OCI-M2 (cell line): ENCODE results near the gene SULT1C4.

ENCODE experiments used
- DNase-seq: peaks from one replicate; lab custom pipeline; 2025; ENCODE audit not compliant: unreplicated experiment; lab: John Stamatoyannopoulos, UW

SULT1C4 gene

DNA sequence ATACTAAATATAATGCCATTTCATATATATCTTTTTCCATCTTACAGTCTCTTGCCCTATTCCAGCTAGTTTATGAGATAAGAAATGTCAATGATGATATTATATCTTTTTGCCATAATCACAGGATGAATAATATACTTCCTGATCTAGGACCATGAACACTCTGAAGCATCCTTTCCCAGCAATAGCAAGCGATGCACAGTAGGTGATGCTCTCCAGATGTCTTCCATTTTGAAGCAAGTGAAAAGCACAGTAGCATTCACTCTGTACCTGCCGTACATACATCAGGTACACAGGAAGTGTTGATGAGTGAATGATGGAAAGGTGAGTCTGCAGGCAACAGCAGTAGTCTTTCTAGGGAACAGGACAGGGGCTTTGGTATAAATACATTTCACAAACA, 8.6 kb upstream of the SULT1C4 start:
- DNase-seq: no peak

DNA sequence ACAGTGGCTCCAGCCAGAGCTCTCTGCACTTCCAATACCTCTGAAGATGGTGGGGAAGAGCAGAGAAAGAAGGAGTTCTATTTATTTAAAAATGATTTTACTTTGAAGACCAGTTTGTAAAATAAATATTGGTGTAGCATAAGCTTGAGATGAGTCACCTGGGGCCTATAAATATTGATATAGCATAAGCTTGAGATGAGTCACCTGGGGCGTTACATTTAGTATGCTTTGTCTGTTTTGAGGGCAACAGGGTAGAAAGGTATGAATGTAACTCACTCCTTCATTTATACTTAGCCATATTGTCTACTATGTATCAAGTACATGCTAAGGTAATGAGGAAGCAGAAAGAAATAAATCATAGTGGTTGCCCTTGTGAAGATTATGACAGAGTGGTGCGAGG, 7.7 kb upstream of the SULT1C4 start:
- no peak for DNase-seq

DNA sequence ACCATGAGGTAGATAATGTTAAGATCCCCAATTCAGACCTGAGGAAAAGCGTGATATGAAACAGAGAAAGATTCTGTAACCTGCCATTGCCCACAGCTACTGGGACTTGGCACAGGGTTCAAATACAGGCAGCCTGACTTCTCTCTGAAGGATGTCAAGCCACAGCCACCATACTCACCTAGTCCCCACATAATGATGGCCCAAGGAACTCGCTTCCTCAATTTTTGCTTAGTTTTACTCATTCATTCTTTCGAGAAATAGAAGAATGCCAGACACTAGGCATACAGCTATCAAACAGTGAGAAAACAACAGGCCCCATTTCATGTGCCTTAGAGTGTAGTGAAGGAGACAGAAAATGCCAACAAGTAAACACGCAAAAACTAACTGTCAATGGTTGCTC, 980 bp upstream of the SULT1C4 start:
- no peak for DNase-seq

DNA sequence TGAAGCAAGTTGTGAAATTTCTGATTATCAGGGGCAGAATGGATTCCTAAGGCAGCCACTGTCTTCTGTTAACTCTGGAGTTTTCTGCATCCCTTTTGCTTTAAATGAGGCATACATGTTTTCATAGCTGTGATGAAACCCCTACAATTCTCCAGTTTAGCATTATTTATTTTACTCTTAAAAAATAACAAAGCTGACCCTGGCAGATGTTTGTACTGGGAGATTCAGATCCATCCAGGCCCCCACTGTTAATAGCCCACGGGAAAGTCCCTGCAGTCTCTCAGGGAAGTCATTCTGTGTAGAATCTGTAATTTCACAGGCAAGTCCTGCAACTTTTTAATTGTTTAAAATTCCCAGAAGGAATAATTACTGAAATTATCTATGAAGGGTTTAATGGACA, 353 bp upstream of the SULT1C4 start:
- DNase-seq: no peak

DNA sequence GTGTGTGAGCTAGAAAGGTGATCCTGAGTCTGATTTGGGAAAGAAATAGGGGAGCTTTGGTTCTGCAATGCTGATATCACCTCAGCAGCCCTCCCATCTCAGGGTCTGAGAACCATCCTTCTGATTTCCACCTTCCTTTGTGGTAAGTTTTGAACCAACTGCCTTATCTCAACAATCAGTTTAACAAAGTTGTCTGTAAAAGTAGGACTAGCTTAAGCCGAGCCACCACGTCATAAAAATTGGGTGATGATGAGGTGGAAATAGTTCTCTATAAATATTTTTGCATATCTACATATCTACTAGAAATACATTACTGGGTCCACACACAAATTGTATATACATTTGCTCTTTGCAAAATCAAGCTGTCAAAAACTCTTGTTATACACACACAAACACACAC, 1.1 kb downstream of the SULT1C4 start:
- DNase-seq: no peak

DNA sequence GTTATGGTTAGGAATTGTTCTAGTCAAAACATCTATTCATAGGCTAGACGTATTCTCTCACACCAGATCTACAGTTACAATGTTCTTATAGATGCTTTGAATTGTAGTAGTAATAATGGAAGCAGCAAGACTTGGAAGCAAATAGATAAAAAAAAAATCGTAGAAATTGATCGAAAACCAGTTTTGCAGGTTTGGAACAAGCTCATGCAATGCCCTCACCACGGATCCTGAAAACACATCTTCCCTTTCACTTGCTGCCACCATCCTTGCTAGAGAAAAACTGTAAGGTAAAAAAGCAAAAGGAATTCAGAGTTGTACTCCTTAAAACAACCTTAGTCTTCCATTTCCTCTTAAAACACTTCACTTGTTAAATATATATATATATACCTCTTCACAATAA, 4.4 kb downstream of the SULT1C4 start:
- DNase-seq: no peak

DNA sequence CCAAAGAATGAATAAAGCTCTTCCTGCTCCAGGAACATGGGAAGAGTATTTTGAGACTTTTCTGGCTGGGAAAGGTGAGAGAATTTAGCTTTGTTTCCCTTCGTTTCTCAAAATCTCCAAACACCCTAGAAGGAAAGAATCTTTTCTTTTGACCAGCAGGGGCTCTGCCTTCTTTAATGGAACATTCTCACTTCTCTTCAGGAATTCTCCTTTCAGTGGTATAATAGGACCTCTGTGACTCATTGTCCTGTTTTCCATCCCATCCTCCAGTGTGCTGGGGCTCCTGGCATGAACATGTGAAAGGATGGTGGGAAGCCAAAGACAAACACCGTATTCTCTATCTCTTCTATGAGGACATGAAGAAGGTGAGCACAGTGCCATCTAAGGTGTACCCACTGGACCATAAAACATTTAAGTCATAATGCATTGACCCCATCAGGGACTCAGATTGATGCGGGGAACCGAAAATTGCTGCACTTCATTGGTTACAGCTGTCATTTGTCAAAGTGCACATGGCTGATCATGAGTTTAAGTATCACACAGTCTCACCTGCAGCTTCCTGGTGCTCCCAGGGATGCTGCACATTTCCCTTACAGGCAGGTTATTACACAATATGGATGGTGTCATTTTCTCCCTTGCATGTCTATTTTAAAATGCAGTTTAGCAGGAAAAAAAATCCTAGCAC, 5.5 kb downstream of the SULT1C4 start:
- no peak for DNase-seq

DNA sequence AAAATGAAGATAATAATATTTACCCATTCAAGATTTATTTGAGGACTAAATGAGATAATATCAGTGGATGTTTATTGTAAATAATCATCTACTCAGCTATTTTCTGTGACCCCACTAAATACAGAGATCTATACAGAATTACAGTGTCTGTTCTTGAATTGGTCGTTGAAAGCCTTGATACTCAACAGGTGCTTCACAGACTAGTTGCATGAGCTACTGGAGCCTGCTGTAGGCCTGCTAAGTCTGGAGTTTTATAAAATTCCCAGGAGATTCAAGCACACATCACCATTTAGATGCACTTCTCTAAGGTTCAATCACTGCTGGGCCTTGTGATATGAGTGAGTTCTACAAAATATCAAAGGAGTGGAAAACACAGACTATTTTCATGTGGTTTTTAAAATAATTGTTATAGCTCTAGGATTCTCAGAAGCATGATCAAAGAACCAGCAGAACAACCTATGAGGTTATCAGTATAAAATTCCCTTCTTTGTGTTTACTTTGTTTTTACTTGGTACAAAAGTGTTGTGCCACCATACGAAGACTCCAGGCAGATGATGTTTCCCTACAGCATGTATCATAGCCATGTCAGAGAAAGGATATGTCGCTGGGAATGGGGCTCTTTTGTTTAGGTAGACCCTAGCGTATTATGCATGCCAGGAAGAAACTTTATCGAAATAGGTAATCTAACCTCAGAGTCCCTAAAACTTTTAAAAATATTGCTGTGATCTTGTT, 7.1 kb downstream of the SULT1C4 start:
- no peak for DNase-seq

DNA sequence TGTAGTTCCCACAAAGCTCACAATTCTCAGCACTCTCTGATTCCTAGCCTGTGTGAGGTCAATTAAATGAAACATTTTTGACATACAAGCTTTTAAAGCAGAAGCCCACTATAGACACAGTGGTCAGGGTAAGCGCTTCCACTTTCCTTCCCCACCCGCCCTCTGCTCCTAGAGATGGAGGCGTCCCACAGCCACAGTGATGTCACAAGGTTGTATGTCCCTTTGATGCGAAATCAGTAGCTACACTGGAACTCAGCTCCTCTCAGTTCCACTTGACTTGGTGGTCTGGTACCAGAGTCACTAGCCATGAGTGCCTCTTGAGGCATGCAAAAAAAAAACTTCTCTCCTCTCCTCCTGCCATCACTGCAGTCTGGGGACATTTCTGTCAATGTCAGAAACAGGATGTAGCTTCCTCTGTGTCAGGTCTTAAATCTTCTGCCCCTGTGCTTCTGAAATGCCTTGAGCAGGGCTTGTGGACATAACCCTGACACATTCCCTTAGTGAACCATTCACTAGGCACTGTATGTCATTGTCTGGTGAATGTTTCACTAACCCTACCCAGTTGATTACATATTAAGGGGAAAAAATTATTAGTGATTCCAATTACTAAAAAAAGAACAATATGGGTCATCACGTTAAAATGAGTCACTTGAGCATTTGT, 7.8 kb downstream of the SULT1C4 start:
- DNase-seq: no peak

DNA sequence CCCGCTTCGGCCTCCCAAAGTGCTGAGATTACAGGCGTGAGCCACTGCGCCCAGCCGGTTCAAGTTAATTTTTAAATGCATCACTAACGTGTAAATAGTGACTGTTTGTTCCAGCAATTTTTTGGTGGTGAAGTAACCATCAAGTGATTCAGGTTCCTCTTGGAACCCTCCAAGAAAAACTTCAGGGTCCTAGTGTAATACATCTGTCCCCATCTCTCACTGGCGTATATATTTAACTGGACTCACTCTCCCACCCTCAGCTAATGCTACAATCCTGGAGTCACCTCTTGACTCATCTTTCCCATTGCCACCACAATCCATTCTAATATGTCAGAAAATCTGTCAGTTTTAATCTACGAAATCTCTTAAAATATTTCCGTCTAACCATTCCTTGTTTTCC, 10.3 kb downstream of the SULT1C4 start:
- DNase-seq: no peak

DNA sequence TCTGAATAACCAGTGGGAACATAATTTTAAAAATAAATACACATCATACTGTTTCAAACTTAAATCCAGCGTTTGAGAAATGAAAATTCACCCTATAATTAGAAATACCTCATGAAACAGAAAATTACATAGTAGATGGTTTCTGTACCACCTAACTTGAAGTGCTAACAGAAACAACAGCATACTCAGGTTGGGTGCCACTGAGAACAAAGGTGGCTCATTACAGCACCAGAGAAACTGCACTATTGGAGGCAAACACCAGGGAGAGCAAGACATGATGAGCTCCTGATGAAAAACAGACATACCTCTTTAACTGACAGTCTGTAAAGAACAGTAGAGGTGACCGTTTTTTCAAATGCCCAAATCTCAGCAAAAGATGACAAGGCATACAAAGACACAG, 12.6 kb downstream of the SULT1C4 start:
- no peak for DNase-seq

DNA sequence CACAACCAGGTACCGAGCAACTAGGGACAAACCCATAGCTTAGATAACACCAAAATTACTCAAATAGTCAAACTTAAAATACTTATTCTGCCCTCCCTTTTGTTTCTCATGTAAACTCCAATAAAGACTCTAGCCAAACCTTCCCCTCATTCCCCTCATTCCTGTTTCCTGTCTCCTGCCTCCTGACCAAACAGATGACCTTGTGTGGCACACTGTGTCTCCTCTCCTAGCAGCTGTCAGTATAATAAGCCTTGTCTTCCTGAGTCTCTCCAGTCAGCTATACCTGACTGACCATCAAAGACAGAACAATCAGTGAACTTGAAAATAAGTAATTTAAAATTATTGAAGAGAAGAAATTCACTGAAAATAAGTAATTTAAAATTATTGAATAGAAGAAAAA, 14.3 kb downstream of the SULT1C4 start:
- DNase-seq: no peak

DNA sequence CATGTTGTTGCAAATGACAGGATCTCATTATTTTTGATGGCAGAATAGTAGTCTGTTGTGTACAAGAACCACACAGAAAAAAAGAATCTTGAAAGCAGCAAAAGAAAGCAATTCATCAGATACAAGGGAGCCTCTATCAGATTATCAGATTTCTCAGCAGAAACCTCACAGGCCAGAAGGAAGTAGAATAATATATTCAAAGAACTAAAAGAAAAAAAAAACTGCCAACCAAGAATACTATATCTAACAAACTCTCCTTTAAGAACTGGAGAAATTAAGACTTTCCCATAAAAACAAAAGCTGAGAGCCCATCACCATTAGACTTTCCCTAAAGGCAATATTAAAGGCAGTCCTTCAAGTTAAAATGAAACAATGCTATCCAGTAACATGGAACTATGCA, 15.4 kb downstream of the SULT1C4 start:
- no peak for DNase-seq

DNA sequence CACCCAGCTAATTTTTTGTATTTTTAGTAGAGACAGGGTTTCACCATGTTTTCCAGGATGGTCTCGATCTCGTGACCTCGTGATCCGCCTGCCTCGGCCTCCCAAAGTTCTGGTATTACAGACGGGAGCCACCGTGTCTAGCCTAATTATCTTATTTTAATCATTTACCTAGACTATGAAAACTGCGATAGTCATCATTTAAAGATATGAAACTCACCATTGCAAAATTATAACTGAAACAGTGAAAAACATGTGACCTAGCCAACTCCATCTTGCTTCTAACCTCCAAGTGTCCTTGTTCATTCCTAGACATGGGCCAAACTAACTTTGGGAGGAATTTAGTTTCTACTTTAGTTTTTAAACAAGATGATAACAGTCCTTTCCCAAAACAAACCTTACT, 17.4 kb downstream of the SULT1C4 start:
- DNase-seq: no peak

DNA sequence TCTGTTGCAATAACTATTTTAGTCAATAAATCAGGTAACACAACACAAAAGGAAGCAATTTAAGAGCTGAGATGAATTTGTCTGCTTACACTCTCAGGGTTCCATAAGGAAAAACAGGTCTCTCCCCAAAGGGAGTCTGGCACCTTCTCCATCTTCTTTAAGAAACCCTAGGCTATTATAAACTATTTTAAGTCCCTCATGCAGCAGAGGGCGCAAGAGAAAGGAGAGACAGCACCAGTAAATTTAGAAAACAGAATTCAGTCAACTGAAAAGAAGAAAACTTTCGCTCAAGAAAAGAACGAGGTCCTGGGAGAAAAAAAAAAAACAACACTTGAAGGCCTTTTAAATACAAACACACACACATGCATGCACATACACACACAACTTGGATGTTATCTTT, 19.1 kb downstream of the SULT1C4 start:
- no peak for DNase-seq

DNA sequence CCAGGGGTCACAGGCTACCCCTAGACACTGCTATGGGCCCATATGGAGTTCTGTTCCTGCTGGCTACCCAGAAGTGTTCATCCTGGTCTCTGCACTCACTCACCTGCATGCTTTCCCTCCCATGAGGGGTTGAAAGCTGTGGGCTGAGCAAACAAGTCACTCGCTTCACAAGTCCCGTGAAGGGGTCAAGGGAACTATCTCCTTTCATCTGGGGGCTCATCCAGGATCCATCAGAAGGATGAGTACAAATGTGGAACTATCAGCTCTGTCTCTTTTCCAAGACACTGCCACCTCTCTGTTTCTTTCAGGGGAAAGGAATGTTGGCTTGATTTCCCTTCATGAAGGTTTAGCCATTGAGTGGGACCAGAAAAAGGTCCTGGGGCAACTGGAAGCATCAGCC, 21.7 kb downstream of the SULT1C4 start:
- DNase-seq: no peak

DNA sequence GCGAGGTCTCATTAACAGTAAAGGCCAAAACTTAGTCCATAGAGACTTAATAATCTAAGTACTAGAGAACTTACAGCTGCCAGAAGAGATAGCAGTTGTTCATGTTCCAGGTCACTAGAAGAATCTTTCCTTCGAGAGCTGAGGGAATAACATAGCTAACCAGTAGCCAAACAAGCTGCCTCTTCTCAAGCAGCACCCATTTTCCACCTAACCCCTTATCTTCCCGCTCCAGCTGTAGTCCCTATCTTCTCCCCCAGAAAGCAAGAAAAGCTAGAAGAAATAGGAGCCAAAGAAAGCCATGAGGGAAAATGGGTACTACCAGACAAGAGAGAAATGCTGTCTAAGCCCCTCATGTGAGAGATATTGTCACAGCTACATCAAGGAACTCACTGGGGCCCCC, 24.0 kb downstream of the SULT1C4 start:
- DNase-seq: peak; percentile 20

DNA sequence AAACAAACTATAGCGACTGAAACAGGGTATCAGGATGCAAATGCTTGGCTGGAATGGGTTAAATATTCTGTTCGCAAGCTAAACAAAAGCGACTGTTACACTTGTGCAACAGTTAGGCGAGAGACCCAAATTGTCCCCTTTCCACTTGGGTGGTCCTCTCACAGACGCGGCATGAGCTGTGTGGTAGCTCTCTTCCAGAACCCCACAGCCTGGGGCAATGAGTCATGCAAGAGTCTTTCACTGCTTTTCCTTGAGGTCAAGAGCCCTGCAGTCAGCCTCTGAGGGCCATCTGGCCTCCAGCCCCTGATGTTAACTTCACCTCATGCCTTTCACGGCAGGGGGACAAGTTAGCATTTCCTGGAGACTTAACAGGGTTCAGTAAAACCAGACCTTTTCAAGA, 25.7 kb downstream of the SULT1C4 start:
- no peak for DNase-seq

DNA sequence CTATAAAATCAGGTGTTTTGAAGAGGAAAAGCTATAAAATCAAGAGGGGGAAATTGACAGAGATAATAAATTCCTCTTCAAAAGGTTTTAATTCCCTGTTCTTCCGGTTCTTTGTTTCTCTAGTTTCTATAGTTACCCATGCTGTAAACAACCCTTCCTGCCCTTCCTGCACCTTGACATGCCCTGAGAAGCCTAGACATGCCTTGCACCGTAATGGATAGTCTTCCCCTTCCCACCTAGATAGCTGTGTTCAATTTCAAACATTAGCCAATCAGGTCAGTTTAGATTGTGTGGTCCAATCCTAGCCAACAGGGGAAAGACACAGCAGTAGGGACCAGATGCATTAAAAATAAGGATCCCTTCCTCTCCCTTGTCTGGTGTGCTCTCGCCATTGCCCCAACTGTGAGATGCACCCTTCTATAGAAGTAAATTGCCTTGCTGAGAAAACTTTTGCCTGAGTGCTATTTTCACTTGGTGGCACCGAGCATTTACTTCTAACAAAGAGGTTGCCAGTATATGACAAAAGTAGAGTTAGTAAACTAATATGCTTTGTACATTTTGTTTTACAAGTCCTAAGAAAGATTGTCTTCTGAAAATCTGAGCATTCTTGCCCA, 27.1 kb downstream of the SULT1C4 start:
- no peak for DNase-seq

DNA sequence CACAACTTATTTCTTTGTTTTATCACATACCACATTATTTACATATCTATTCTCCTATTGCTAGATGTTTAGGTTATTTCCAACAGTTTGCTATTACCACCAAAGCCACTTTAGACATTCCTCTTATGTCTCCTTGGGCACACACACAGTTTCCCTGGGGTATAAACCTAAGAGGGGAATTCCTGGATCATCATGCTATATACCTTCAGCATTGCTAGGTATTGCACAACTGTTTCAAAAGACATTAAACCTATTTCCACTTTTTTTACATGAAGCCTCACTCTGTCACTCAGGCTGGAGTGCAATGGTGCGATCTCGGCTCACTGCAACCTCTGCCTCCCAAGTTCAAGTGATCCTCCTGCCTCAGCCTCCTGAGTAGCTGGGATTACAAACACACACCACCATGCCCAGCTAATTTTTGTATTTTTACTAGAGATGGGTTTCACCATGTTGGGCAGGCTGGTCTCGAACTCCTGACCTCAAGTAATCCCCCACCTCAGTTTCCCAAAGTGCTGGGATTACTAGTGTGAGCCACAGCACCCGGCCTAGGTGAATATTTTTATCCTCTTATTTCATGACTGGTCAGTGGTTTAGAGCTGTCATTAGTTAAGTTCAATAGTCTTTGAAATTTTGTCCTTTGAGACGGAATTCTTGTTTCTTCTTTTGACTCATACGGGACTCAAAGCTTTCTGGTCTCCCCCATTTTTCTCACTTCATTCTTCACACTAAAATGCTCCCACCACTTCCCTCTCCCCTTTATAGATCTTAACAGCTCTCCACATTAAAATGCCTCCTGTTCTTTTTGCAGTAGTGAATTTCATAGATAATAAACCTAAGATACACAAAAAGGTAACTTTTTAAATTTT, 30.3 kb downstream of the SULT1C4 start:
- no peak for DNase-seq

DNA sequence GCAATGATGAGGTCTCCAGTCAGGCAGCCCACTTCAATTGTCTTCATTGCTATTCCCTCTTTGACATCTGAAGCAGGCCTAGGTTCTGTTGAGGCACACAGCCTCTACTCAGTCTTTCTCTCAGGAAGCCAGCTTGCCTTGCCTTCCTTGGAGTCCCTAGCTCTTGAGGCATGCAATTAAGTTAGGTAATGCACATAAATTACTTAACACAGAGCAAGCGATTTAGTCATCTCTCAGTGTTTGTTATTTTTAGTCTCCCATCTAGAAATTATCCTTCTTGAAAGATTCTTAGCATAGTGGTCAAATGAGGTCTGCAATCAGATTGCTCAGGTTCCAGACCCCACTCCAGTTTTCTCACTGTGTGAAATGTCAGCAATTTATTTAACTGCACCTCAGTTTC, 32.0 kb downstream of the SULT1C4 start:
- DNase-seq: no peak
